Measurements from ENCODE around the gene OR52J3. TPM values are rescaled to one million over a fixed set of nuclear protein-coding genes. Genes with fewer than 3 reads are reported as not detected.

The OR52J3 gene
- polyA plus RNA-seq, 1 donor from 2014 or later, result not detected

GRCh38 chr11:5065027-5065426 is 18.7 kb downstream of the OR52J3 start:
- Mint-ChIP-seq H3K9me3 (no peaks in the 10 kb centered on the region), H3K4me3 (no peak overlapping the region), H3K27ac (no peak overlapping the region), H3K4me1 (no peaks in the 10 kb centered on the region), H3K27me3 (no peaks in the 10 kb centered on the region), H3K36me3 (no peaks in the 10 kb centered on the region)

DNA sequence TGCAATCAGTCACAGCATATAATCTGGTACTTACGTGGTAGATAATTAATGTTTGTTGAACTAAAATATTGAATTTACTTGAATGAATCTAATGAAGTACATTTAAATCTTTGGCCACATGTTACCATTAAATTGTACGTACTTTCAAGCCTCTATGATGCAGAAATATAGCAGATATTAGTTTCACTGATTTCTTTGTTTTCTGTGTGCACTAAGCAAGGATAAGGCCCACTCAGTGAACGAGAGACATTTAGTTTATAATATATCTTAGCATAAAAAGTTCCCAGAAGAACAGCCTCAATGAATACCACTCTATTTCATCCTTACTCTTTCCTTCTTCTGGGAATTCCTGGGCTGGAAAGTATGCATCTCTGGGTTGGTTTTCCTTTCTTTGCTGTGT is 22.9 kb downstream of the OR52J3 start, which contains the start of gene OR52E1:
TSS of gene OR52E1 (plus strand) at position 301 of the 400 bp plus-strand sequence.
- H3K27ac Mint-ChIP-seq, result no peak within 1 kb of the TSS
- H3K27me3 Mint-ChIP-seq, result no peaks in the 10 kb centered on the region
- H3K4me3 Mint-ChIP-seq, result no peak within 1 kb of the TSS
- no peaks in the 10 kb centered on the region for H3K4me1 Mint-ChIP-seq
- H3K36me3 Mint-ChIP-seq, result no peaks in the 10 kb centered on the region
- H3K9me3 Mint-ChIP-seq, result no peaks in the 10 kb centered on the region

DNA sequence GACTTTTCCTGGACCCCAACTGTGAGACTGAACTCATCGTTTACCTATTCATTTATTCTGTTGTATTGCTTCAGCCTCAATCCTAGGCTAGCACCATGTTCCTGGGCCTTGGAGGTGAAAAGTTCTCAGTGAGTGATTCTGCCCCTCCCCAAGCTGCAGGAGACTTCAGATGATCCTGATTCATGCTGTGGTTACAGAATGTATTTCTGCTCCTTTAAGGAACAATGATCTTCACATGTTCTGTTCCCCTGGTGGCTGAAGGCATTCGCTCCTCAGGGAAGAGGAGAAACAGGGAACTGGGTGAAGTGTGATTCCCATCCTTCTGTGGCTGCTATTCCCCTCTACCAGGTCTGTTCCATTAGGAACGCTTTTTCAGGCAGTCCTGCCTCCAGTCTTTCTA is 25.5 kb downstream of the OR52J3 start:
- Mint-ChIP-seq H3K36me3 (no peaks in the 10 kb centered on the region), H3K4me1 (no peaks in the 10 kb centered on the region), H3K27me3 (peaks cover 2% of the 10 kb centered on the region), H3K27ac (no peak overlapping the region), H3K9me3 (no peaks in the 10 kb centered on the region), H3K4me3 (no peak overlapping the region)

DNA sequence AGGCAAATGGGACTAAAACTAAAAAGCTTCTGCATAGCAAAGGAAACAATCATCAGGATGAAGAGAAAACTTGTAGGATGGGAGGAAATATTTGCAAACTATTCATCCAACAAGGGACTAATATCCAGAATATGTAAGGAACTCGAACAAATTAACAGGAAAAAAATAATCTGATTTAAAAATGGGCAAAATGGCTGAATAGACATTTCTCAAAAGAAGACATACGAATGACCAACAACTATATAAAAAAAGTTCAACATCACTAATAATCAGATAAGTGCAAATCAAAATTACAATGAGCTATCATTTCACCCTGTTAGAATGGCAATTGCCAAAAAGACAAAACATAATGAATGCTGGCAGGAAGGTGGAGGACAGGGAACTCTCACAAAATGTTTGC is 35.1 kb downstream of the OR52J3 start:
- H3K27ac Mint-ChIP-seq, result no peak overlapping the region
- H3K9me3 Mint-ChIP-seq, result peaks cover 0 to 1% (median 1%) of the 10 kb centered on the region in 3 donors
- no peak overlapping the region for H3K4me3 Mint-ChIP-seq
- H3K36me3 Mint-ChIP-seq, result no peaks in the 10 kb centered on the region
- no peaks in the 10 kb centered on the region for H3K27me3 Mint-ChIP-seq
- no peaks in the 10 kb centered on the region for H3K4me1 Mint-ChIP-seq

DNA sequence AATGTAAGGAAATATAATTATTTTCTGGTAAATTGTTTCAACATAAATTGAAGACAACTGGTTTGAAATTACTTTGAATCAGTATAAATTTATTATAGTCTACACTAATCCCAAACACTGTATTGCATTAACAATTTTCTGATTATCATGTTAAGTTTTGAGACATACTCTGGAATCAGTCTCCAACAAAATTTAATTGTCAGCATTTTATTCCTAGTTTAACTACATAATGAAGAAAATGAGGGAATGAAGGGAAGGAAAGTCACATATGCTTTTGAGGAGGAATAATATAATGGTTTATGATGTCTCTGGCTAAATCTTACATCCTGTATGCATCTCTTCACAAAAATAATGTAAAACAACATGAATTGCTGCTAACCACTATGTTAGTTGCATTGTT is 37.3 kb downstream of the OR52J3 start:
- H3K27me3 Mint-ChIP-seq, result no peaks in the 10 kb centered on the region

DNA sequence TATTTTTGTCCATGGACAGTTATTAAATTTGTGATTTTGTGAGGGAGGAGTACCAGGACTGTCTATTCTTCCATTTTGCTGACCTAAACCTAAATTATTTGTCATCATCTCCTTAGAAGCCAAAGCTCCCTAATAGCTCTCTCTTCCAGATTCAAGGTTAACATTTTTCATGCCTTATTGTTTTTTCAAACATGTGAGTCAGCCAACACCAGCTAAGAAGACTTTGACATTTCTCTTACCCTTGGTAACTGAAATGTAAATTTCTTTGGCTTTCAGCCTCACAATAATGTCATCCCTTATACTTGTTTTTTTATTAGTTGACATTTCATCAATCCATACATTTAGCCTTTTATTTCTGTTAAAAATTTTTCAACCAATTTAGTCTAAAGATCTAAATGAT is 42.2 kb downstream of the OR52J3 start:
- H3K4me3 Mint-ChIP-seq, result no peak overlapping the region
- no peak overlapping the region for H3K27ac Mint-ChIP-seq
- H3K4me1 Mint-ChIP-seq, result no peaks in the 10 kb centered on the region
- H3K9me3 Mint-ChIP-seq, result peaks cover 0 to 3% (median 3%) of the 10 kb centered on the region in 3 donors
- no peaks in the 10 kb centered on the region for H3K27me3 Mint-ChIP-seq
- no peaks in the 10 kb centered on the region for H3K36me3 Mint-ChIP-seq

More for the DNA sequence above, 37.3 kb downstream of the OR52J3 start:
- no peak overlapping the region for H3K4me3 Mint-ChIP-seq
- H3K4me1 Mint-ChIP-seq, result no peaks in the 10 kb centered on the region
- no peak overlapping the region for H3K27ac Mint-ChIP-seq
- H3K9me3 Mint-ChIP-seq, result peaks cover 0 to 1% (median 1%) of the 10 kb centered on the region in 3 donors
- H3K36me3 Mint-ChIP-seq, result no peaks in the 10 kb centered on the region

- H3K27me3 Mint-ChIP-seq, result peaks cover 1% of the 10 kb centered on the region
- H3K36me3 Mint-ChIP-seq, result no peaks in the 10 kb centered on the region
- H3K9me3 Mint-ChIP-seq, result peaks cover 0 to 5% (median 3%) of the 10 kb centered on the region in 3 donors
- H3K4me1 Mint-ChIP-seq, result no peaks in the 10 kb centered on the region
- H3K4me3 Mint-ChIP-seq, result no peak overlapping the region
- H3K27ac Mint-ChIP-seq, result no peak overlapping the region
Observed at GRCh38 chr11:5090668-5091067, 44.3 kb downstream of the OR52J3 start.

DNA sequence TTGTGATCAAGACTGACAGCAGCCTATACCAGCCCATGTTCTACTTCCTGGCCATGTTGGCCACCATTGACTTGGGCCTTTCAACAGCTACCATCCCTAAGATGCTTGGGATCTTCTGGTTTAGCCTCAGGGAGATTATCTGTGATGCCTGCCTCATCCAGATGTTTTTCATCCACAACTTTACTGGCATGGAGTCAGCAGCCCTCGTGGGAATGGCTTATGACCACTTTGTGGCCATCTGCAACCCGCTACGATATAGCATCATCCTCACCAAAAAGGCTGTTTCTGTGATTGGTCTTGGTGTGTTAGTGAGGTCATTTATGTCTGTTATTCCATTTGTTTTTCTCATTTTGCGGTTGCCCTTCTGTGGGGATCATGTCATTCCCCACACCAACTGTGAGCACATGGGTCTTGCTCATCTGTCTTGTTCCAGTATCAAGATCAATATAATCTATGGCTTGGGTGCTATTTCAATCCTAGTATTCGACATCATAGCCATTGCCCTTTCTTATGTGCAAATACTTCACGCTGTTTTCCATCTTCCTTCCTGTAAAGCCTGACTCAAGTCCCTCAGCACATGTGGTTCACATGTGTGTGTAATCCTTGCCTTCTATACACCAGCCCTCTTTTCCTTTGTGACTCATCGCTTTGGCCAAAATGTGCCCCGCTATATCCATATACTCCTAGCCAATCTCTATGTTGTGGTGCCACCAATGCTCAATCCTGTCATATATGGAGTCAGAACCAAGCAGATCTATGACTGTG is 46.7 kb downstream of the OR52J3 start:
- Mint-ChIP-seq H3K4me1 (no peaks in the 10 kb centered on the region), H3K27me3 (peaks cover 1% of the 10 kb centered on the region), H3K9me3 (peaks cover 0 to 5% (median 3%) of the 10 kb centered on the region in 3 donors), H3K4me3 (no peak overlapping the region), H3K27ac (no peak overlapping the region), H3K36me3 (no peaks in the 10 kb centered on the region)

- Mint-ChIP-seq H3K9me3 (peaks cover 0 to 2% (median 0%) of the 10 kb centered on the region in 3 donors), H3K4me3 (no peak overlapping the region), H3K36me3 (no peaks in the 10 kb centered on the region), H3K4me1 (no peaks in the 10 kb centered on the region), H3K27me3 (peaks cover 1% of the 10 kb centered on the region), H3K27ac (no peak overlapping the region)
Observed at GRCh38 chr11:5096011-5096410, 49.7 kb downstream of the OR52J3 start.

Other genes with a start within 250 kb of the OR52J3 start
- not detected for gene OR52R1, start 242.1 kb upstream of the OR52J3 start, polyA plus RNA-seq
- not detected for gene OR51F2, start 225.2 kb upstream of the OR52J3 start, polyA plus RNA-seq
- not detected for gene OR51S1, start 197.3 kb upstream of the OR52J3 start, polyA plus RNA-seq
- gene OR51T1, start 164.6 kb upstream of the OR52J3 start, polyA plus RNA-seq, result not detected
- gene OR51A7, start 142.7 kb upstream of the OR52J3 start, polyA plus RNA-seq, result not detected
- gene OR51G2, start 127.2 kb upstream of the OR52J3 start, polyA plus RNA-seq, result not detected
- not detected for gene OR51G1, start 122.2 kb upstream of the OR52J3 start, polyA plus RNA-seq
- not detected for gene OR51A4, start 98.9 kb upstream of the OR52J3 start, polyA plus RNA-seq
- not detected for gene OR51A2, start 90.8 kb upstream of the OR52J3 start, polyA plus RNA-seq
- gene OR51L1, start 51.7 kb upstream of the OR52J3 start, polyA plus RNA-seq, result not detected
- gene OR52E2, start 13.1 kb downstream of the OR52J3 start, polyA plus RNA-seq, result not detected
- not detected for gene OR52E1, start 23.0 kb downstream of the OR52J3 start, polyA plus RNA-seq
- gene OR52A5, start 91.8 kb downstream of the OR52J3 start, polyA plus RNA-seq, result not detected
- not detected for gene OR52A1, start 108.2 kb downstream of the OR52J3 start, polyA plus RNA-seq
- gene OR51V1, start 154.2 kb downstream of the OR52J3 start, polyA plus RNA-seq, result not detected
- gene HBB, start 180.5 kb downstream of the OR52J3 start, polyA plus RNA-seq, result 60.1 TPM
- not detected for gene HBD, start 188.0 kb downstream of the OR52J3 start, polyA plus RNA-seq
- gene HBG1, start 203.3 kb downstream of the OR52J3 start, polyA plus RNA-seq, result not detected
- gene HBG2, start 208.3 kb downstream of the OR52J3 start, polyA plus RNA-seq, result 1.0 TPM
- not detected for gene HBE1, start 223.4 kb downstream of the OR52J3 start, polyA plus RNA-seq